ENCODE data around the gene GSG1L2.

Gene GSG1L2

DNA sequence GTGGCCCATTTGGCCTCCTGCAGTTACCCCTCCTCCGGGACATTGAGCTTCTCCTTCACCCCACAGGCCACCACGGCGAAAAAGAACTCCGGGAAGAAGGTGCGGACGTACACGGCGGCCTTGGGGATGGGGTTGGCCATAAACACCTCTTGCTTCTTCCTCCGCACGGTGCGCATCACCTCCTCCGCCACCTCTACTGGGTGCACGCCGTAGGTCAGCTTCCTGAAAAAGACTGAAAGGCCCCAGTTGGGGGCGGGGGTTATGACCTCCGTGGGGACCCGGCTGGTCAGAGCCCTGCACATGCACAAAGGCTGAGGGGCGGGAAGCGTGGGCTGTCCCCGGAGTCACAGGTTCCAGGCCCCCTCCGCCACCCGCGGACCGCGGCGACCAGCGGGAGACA is 50.4 kb downstream of the GSG1L2 start:
- TF ChIP-seq, protein P1, sequence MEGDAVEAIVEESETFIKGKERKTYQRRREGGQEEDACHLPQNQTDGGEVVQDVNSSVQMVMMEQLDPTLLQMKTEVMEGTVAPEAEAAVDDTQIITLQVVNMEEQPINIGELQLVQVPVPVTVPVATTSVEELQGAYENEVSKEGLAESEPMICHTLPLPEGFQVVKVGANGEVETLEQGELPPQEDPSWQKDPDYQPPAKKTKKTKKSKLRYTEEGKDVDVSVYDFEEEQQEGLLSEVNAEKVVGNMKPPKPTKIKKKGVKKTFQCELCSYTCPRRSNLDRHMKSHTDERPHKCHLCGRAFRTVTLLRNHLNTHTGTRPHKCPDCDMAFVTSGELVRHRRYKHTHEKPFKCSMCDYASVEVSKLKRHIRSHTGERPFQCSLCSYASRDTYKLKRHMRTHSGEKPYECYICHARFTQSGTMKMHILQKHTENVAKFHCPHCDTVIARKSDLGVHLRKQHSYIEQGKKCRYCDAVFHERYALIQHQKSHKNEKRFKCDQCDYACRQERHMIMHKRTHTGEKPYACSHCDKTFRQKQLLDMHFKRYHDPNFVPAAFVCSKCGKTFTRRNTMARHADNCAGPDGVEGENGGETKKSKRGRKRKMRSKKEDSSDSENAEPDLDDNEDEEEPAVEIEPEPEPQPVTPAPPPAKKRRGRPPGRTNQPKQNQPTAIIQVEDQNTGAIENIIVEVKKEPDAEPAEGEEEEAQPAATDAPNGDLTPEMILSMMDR (IDR thresholded peaks at IDR 0.05; ENCODE audit: low read depth, low read length, missing control alignments), result no peak
- in situ Hi-C loops (cut with HindIII; ENCODE audit: low pct_ligation_motif_present, low sequenced_read_pairs), result no loop called here
- Histone ChIP-seq H3K27ac (no peak overlapping the region), H3K36me3 (replicated peaks) (no peaks in the 10 kb centered on the region), H3K4me3 (ENCODE audit: low read depth, low read length) (no peak overlapping the region), H3K27me3 (replicated peaks) (no peaks in the 10 kb centered on the region)
- no peak for DNase-seq

DNA sequence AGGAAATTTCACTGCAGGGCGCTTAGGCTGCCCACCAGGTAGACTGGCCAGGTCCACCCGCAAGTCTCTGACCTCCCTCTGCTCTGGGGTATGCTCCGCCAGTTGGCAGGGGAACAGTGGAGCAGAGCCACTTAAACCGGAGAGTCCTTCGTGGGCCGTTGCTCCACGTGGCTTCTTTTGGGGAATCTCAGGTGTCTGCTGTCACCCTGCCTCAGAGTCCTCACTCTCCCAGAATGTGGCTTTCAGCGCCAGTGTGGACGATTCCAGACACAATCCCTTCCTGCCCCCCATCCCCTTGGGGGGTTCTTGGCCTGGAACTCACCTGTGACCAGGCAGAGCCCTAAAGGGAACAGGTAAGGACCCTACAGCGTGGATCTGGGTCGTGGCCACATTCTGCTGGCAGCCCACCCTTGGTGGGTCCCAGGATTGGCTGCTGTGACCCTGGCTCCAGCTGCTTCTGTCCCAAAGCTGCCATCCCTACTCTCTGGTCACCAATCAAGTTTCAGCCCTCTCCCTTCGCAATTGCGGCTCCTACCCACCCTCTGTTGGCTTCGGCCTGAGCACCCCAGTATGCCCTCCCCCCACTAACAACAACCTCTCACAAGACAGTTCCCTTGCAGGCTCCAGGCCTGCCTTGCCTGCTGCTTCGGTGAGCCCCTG is 52.7 kb downstream of the GSG1L2 start:
- no peak for DNase-seq
- H3K36me3 ChIP-seq (replicated peaks), result no peaks in the 10 kb centered on the region
- in situ Hi-C loops (cut with HindIII; ENCODE audit: low pct_ligation_motif_present, low sequenced_read_pairs), result no loop called here

DNA sequence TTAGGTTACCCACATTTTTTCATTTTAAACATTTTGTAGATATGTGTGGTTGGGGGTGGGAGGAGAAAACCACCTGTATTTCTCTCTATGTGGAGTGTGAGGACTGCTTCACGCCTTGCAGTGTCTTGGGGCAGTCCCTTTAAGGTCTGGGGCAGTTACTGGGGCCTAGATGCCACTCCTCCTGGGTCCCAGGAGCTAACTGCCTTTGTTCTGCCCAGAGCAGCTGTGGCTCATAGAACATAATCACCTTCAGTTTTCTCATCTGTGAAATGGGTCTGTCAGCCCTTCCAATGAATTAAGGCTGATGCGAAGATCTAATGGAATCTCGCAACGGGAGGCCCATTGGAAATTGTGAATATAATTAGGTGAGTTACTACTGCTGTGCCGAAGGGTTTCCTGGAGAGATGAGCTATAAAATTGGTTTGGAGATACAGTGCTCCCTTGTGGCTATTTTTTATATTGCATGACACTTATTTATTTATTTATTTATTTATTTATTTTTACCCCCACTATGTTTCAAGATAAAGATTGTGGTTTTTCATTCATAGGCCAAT is 53.4 kb downstream of the GSG1L2 start:
- Histone ChIP-seq H3K27ac (no peak overlapping the region), H3K36me3 (replicated peaks) (no peaks in the 10 kb centered on the region), H3K4me3 (ENCODE audit: low read depth, low read length) (no peak overlapping the region), H3K27me3 (replicated peaks) (no peaks in the 10 kb centered on the region)
- TF ChIP-seq, protein P1 (IDR thresholded peaks at IDR 0.05; ENCODE audit: low read depth, low read length, missing control alignments), result peak; percentile 41
- DNase-seq, result no peak
- in situ Hi-C loops (cut with HindIII; ENCODE audit: low pct_ligation_motif_present, low sequenced_read_pairs), result no loop called here

More for the DNA sequence above, 52.7 kb downstream of the GSG1L2 start:
- Histone ChIP-seq H3K4me3 (ENCODE audit: low read depth, low read length) (no peak overlapping the region), H3K27ac (no peak overlapping the region), H3K27me3 (replicated peaks) (no peaks in the 10 kb centered on the region)
- TF ChIP-seq, protein P1 (IDR thresholded peaks at IDR 0.05; ENCODE audit: low read depth, low read length, missing control alignments), result no peak

DNA sequence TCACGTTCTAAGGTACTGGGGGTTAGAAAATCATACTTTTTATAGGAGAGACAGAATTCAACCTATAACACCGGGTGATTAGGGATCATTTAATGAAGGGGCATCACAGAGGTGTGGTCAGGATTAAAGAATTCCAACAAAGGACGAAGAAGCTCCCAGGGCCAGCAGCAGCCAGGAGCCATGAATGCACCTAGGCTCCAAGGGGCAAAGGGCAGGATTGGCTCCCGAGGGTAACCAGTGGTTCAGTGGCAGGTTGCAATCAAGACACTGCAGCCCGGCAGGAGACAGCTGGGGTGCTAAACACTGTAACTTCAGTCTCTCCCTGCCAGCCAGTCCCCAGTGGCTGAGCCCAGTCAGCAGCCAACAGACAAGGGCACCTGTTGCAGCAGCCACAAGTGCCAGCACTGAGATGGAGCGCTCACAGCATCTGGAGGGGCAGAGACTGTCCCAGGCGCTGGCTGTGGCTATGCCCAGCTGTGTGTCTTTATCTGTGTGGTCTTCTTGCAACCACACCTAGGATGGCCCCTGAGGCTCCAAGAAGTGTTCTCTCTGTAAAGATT is 54.4 kb downstream of the GSG1L2 start:
- H3K4me3 ChIP-seq (ENCODE audit: low read depth, low read length), result no peak overlapping the region
- TF ChIP-seq, protein P1 (IDR thresholded peaks at IDR 0.05; ENCODE audit: low read depth, low read length, missing control alignments), result no peak
- H3K27me3 ChIP-seq (replicated peaks), result no peaks in the 10 kb centered on the region
- in situ Hi-C loops (cut with HindIII; ENCODE audit: low pct_ligation_motif_present, low sequenced_read_pairs), result no loop called here
- no peak for DNase-seq
- no peaks in the 10 kb centered on the region for H3K36me3 ChIP-seq (replicated peaks)
- no peak overlapping the region for H3K27ac ChIP-seq

DNA sequence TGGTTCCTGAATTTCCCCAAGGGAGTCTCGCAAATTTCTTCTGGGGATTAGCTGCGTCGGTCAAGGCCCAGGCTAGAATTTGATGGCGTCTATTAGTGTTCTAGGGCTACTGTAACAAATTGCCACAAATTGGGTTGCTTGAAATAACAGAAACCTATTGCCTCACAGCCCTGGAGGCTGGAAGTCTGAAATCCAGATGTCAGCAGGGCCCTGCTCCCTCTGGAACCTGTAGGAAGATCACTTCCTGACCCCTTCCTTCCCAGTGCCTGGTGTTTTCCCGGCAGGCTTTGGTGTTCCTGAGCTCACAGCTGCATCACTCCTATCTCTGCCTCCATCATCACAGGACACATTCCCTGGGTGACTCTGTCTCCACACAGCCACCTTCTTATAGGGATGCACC is 54.9 kb downstream of the GSG1L2 start:
- Histone ChIP-seq H3K36me3 (replicated peaks) (no peaks in the 10 kb centered on the region), H3K4me3 (ENCODE audit: low read depth, low read length) (no peak overlapping the region), H3K27me3 (replicated peaks) (no peaks in the 10 kb centered on the region), H3K27ac (no peak overlapping the region)
- TF ChIP-seq, protein P1 (IDR thresholded peaks at IDR 0.05; ENCODE audit: low read depth, low read length, missing control alignments), result no peak
- in situ Hi-C loops (cut with HindIII; ENCODE audit: low pct_ligation_motif_present, low sequenced_read_pairs), result no loop called here
- DNase-seq, result no peak

Measured in brain microvascular endothelial cell (primary cell).